Thoracic aorta (tissue), 2 donors: ENCODE measurements around the gene UBASH3B. TPM values are rescaled to one million over a fixed set of nuclear protein-coding genes. Genes with fewer than 3 reads are reported as not detected.

Source experiments
- ATAC-seq: fragments of 150-250 bp; one replicate; pipeline ENCODE4 v1.8.0; 2017; ENCODE audit warnings: low read depth; ENCODE audit not compliant: insufficient number of reproducible peaks, low FRiP score
- DNase-seq: peaks from one replicate; pipeline ENCODE4 v3.0.0-alpha.2; 2020; ENCODE audit warnings: low spot score
- H3K27ac ChIP-seq, 2 donors: fragments of 200-600 bp; sonication (generic); 1 replicate in 1 of 2; 2 replicates in 1 of 2; pipeline ENCODE4 v1.5.1; 2016; ENCODE audit warnings: mild to moderate bottlenecking in 2 of 2, moderate library complexity in 2 of 2
- H3K27me3 ChIP-seq: fragments of 200-600 bp; sonication (generic); replicated peaks from 2 replicates; pipeline ENCODE4 v1.6.0; 2016; ENCODE audit warnings: mild to moderate bottlenecking; ENCODE audit not compliant: insufficient read depth
- H3K36me3 ChIP-seq: fragments of 200-600 bp; sonication (generic); one replicate; pipeline ENCODE4 v1.5.1; 2016
- H3K4me1 ChIP-seq, 2 donors: fragments of 200-600 bp; sonication (generic); 1 replicate in 1 of 2; 2 replicates in 1 of 2; pipeline versions ENCODE4 v1.5.1 to v1.6.0; 2016; ENCODE audit warnings: low read depth in 2 of 2, mild to moderate bottlenecking in 1 of 2; ENCODE audit not compliant: control insufficient read depth in 1 of 2
- H3K4me3 ChIP-seq: fragments of 200-600 bp; sonication (generic); 2 replicates; pipeline ENCODE4 v1.5.1; 2016; ENCODE audit warnings: mild to moderate bottlenecking
- H3K9me3 ChIP-seq: fragments of 200-600 bp; sonication (generic); 2 replicates; pipeline ENCODE4 v1.5.1; 2016
- CTCF ChIP-seq: fragments of 200-600 bp; sonication (generic); IDR thresholded peaks from one replicate; pipeline ENCODE4 v1.5.1; 2019; ENCODE audit warnings: antibody characterized with exemption
- total RNA-seq, 2 donors: library from RNA; depleted of rRNA; stranded (reverse); fragments of >200 nt; gene quantifications; one replicate each; pipeline versions ENCODE4 v1.1.0 to v1.2.3, GENCODE V29; 2016

The UBASH3B gene
- total RNA-seq, 2 donors from 2014 or later, result 6.1 to 12.3 TPM

DNA sequence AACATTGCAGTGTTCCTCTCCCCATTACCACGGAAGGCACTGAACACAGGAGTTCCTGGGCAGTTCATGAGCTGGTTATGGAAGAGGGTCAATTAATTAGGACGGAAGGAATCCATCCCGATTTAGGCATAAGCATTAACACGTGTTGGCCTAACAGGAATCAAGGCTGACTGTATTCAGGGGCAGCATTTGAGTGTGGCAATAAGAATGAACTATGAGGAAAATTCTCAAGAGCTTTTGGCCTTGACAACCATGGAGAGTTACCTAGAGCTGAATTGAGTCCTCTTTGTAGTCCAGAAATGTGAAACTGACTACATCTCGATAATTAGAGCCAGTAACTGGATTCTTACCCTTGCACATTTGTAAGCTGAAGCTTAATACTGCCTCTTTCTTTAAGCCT is 100.4 kb downstream of the UBASH3B start:
- no peaks in the 10 kb centered on the region for H3K27me3 ChIP-seq
- DNase-seq, result no peak
- no peaks in the 10 kb centered on the region for H3K4me1 ChIP-seq
- H3K4me3 ChIP-seq, result no peak overlapping the region
- no peak for TF ChIP-seq CTCF
- H3K36me3 ChIP-seq, result no peaks in the 10 kb centered on the region
- H3K9me3 ChIP-seq, result no peaks in the 10 kb centered on the region
- ATAC-seq, result no peak
- no peak overlapping the region for H3K27ac ChIP-seq

GRCh38 chr11:122756417-122756816 is 100.9 kb downstream of the UBASH3B start:
- Histone ChIP-seq H3K36me3 (no peaks in the 10 kb centered on the region), H3K4me1 (no peaks in the 10 kb centered on the region), H3K27me3 (no peaks in the 10 kb centered on the region), H3K4me3 (no peak overlapping the region), H3K27ac (no peak overlapping the region), H3K9me3 (no peaks in the 10 kb centered on the region)
- DNase-seq (no peak), ATAC-seq (no peak)
- no peak for TF ChIP-seq CTCF

DNA sequence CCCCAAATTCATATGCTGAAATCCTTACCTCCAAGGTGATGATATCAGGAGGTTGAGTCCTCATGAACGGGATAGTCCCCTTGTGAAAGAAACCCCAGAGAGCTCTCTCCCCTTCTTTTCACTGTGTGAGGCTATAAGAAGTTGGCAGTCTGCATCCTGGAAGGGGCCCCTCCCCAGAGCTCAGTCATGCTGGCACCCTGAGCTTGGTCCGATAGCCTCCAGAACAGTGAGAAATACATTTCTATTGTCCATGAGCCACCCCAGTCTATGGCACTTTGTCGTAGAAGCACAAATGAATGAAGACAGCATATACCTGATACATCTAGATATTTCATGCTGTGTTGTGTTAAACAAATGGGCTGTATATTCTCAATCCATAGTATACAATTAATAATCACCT is 101.7 kb downstream of the UBASH3B start:
- no peak for ATAC-seq
- H3K27me3 ChIP-seq, result no peaks in the 10 kb centered on the region
- H3K4me1 ChIP-seq, result no peaks in the 10 kb centered on the region
- H3K36me3 ChIP-seq, result no peaks in the 10 kb centered on the region
- no peak overlapping the region for H3K27ac ChIP-seq
- no peaks in the 10 kb centered on the region for H3K9me3 ChIP-seq
- no peak for DNase-seq
- no peak for TF ChIP-seq CTCF
- H3K4me3 ChIP-seq, result no peak overlapping the region

- H3K4me3 ChIP-seq, result no peak overlapping the region
- TF ChIP-seq CTCF, result no peak
- no peak for DNase-seq
Measured at GRCh38 chr11:122758339-122758738, 102.8 kb downstream of the UBASH3B start.

DNA sequence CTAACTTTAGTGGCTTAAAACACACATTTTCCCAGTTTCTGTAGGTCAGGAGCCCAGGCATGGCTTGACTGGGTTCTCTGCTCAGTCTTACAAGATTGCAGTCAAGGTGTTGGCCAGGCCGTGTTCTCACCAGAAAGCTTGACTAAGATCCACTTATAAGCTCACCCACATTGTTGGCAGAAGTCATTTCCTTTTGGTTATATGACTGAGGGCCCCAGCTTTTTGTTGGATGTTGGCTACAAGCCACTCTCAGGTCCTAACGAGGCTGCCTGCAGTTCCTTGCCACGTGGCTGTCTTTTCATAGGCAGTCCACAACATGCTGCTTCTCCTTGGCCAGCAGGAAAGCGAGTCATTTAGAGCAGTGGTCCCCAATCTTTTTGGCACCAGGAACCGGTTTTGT is 103.5 kb downstream of the UBASH3B start:
- H3K4me3 ChIP-seq, result no peak overlapping the region
- H3K9me3 ChIP-seq, result no peaks in the 10 kb centered on the region
- TF ChIP-seq CTCF, result no peak
- no peaks in the 10 kb centered on the region for H3K27me3 ChIP-seq
- ATAC-seq (no peak), DNase-seq (no peak)
- H3K27ac ChIP-seq, result no peak overlapping the region
- no peaks in the 10 kb centered on the region for H3K36me3 ChIP-seq
- H3K4me1 ChIP-seq, result no peaks in the 10 kb centered on the region

More at GRCh38 chr11:122758339-122758738, 102.8 kb downstream of the UBASH3B start:
- no peaks in the 10 kb centered on the region for H3K27me3 ChIP-seq
- H3K36me3 ChIP-seq, result no peaks in the 10 kb centered on the region
- no peak for ATAC-seq
- H3K9me3 ChIP-seq, result no peaks in the 10 kb centered on the region
- H3K4me1 ChIP-seq, result no peaks in the 10 kb centered on the region
- no peak overlapping the region for H3K27ac ChIP-seq
